AG09309 (cell line): ENCODE results near the gene ARPP19.
A peak's percentile ranks its signal among the peaks of the same experiment; 100 is the strongest.
"Not testable (repeated sequence)": the region's sequence is repeated elsewhere in the genome, so short reads cannot be mapped to it uniquely, and the experiment has no call there.

Experiments used
- DNase-seq: peaks from one replicate; pipeline ENCODE4 v3.0.0-alpha.2; 2010; ENCODE audit warnings: low read depth
- H3K4me3 ChIP-seq: 2 replicates; pipeline ENCODE4 v1.5.1; 2011; ENCODE audit warnings: mild to moderate bottlenecking, low read depth, low read length, moderate library complexity; ENCODE audit not compliant: control insufficient read depth
- CTCF ChIP-seq: IDR thresholded peaks from 2 replicates; pipeline ENCODE4 v1.5.1; 2011; ENCODE audit warnings: mild to moderate bottlenecking, low read depth, low read length, inconsistent platforms; ENCODE audit not compliant: insufficient read depth, control insufficient read depth; ENCODE audit errors: missing control alignments

Gene ARPP19

DNA sequence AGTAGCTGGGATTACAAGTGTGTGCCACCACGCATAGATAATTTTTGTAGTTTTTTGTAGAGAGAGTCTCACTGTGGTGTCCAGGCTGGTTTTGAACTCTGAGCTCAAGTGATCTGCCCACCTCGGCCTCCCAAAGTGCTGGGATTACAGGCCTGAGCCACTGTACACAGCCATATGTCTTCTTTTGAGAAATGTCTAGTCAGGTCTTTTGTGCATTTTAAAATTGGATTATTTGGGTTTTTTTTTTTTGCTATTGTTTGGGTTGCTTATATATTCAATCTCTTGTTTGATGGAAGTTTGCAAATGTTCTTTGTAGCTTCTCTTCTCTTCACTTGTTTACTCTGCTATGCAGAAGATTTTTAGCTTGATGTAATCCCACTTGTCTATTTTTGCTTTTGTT, 6.2 kb upstream of the ARPP19 start:
- TF ChIP-seq CTCF: no peak
- H3K4me3 ChIP-seq: no peak overlapping the region
- no peak for DNase-seq

DNA sequence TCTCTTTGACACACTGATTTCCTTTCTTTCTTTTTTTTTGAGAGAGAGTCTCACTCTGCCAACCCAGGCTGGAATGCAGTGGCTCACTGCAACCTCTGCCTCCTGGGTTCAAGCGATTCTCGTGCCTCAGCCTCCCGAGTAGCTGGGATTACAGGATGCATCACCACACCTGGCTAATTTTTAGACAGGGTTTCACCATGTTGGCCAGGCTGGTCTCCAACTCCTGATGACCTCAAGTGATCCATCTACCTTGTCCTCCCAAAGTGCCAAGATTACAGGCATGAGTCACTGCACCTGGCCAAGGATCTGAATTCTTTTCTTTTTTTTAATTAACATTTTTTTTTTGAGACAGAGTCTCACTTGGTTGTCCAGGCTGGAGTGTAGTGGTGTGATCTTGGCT, 5.8 kb upstream of the ARPP19 start:
- not testable (repeated sequence) for DNase-seq, H3K4me3 ChIP-seq

GRCh38 chr15:52567871-52568600, 794 bp downstream of the ARPP19 start:
- DNase-seq: no peak
- peak overlapping the region; percentile 81 for H3K4me3 ChIP-seq
- no peak for TF ChIP-seq CTCF

DNA sequence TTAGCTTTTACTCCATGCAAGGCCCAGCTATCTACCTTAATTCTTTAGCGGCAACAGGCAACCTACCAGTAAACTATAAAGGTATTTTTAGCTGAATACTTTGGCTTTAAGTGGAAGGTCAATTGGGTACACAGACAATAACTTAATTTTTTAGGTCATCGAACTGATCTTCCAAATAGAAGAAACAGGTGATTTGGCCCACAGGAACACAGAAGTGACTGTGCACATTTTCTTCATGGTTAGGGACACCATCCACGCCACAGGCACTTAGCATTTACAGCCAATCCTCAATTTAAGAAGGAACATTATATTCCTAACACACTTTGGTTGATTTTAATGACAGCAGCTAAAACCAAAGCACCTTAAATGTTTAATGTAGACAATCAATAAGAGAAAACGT, 1.9 kb downstream of the ARPP19 start:
- no peak overlapping the region for H3K4me3 ChIP-seq
- no peak for DNase-seq
- no peak for TF ChIP-seq CTCF

GRCh38 chr15:52565417-52566358, 3.1 kb downstream of the ARPP19 start:
- H3K4me3 ChIP-seq, DNase-seq: not testable (repeated sequence)

DNA sequence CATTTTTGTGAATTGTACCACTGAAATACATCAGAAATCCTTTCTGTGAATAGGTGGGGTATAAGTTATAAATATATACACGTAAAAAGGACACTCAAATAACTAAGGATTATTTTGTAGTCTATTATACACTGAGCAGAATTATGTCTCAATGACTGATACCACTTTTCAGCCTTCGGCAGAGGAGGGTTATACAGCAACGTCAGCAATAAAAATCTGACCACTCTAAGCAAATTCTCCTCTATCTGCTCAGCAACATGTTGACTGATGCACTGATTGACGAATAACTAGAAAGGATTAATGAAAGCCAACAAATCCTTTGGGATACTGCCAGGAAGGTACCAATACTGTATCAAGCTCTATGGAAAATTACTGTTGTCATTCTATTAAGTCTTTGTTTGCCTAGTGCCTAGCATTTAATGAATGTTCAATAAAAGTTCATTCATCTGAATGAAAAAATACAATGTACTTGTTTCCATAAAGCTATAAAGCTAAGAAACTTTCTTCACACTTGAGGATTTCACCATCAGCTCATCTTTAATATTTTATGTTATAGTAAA, 5.2 kb downstream of the ARPP19 start:
- TF ChIP-seq CTCF: no peak
- H3K4me3 ChIP-seq: no peak overlapping the region

DNA sequence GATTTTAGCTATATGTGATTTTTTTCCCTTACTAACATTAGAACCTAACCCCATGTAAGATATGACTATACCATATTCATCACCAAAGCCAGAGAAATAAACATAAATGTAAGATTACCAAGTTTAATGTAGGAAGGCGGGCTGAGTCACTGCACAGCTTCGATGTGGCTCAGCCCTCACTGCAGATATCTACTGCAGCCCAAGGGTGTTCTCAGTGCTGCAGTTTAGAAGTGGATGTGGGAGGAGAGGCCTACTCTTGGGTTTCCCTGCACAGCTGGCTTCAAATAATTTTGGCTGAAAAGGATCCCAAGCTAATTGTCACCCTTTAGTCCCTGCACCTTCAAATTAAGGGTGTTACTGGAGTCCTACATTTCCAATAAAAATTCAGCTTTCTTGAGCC, 9.3 kb downstream of the ARPP19 start:
- no peak for DNase-seq
- no peak for TF ChIP-seq CTCF
- H3K4me3 ChIP-seq: no peak overlapping the region

More for the DNA sequence above, 5.2 kb downstream of the ARPP19 start:
- no peak for DNase-seq
